OCI-LY3 (cell line): ENCODE results near the gene CD59.

Source experiments
- CTCF ChIP-seq: fragments of 200-600, 300-600 bp; sonication (generic); IDR thresholded peaks from 2 replicates; pipeline ENCODE4 v1.5.1; 2014; ENCODE audit warnings: antibody characterized with exemption, low read length, low read depth
- EZH2phosphoT487 ChIP-seq: fragments of 200-600 bp; shearing (Covaris generic); IDR thresholded peaks from 2 replicates; pipeline ENCODE4 v1.6.1; 2018; ENCODE audit warnings: antibody characterized with exemption, mixed run types, low read depth

- TF ChIP-seq CTCF, result no peak
- no peak for TF ChIP-seq EZH2phosphoT487
Observed at GRCh38 chr11:33696411-33696810, 39.8 kb downstream of the CD59 start.
